ENCODE data around the gene ALDH1A3.

Gene ALDH1A3

GRCh38 chr15:100925480-100925879, 45.8 kb downstream of the ALDH1A3 start:
- DNase-seq (ENCODE audit: low read depth in 2 of 2) = no peak

- no peak for DNase-seq (ENCODE audit: low read depth in 2 of 2)
These were observed 46.6 kb downstream of the ALDH1A3 start for GRCh38 chr15:100926258-100926657.

- DNase-seq (ENCODE audit: low read depth in 2 of 2) = no peak
These were observed 47.5 kb downstream of the ALDH1A3 start for GRCh38 chr15:100926971-100927756.

- no peak for DNase-seq (ENCODE audit: low read depth in 2 of 2)
These were observed 49.1 kb downstream of the ALDH1A3 start for GRCh38 chr15:100928632-100929280.

- no peak for DNase-seq (ENCODE audit: low read depth in 2 of 2)
These were observed 50.0 kb downstream of the ALDH1A3 start for GRCh38 chr15:100929641-100930042.

GRCh38 chr15:100930306-100930848, 50.7 kb downstream of the ALDH1A3 start:
- DNase-seq (ENCODE audit: low read depth in 2 of 2) = no peak

DNA sequence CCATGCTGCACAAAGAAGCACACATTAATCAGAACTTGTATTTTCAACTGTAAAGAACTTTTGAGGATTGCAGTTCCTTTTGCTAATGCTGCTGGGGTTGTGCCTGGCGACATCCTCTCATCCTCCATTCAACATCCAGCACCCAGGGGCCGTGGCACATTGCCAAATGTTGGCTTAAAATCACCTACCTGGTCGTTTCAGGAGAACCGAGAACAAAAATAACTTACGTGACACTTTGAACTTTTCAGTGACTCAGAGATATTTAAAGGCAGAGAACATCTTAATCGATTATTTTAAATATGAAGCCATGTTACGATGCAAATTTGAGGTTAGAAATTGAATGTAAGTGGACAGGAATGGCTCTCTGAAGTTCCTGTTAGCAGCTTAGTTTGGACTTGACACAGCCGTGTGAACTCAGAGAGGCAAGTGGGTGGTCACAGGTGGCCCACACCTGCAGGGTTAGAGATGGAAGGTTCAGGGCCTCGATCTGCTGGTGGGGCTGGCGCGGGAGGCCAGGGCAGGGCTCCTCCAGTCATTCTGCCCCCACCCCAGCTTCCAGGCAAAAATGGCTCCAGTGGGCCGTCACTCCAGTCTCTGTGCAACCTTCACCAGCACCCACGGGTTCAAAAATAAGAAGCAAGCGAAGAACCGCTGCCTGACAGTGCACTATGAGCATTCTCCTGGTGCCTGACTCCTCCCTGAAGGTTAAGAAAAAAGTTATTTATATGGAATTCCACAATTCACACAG, 51.7 kb downstream of the ALDH1A3 start:
- DNase-seq (ENCODE audit: low read depth in 2 of 2) = no peak

DNA sequence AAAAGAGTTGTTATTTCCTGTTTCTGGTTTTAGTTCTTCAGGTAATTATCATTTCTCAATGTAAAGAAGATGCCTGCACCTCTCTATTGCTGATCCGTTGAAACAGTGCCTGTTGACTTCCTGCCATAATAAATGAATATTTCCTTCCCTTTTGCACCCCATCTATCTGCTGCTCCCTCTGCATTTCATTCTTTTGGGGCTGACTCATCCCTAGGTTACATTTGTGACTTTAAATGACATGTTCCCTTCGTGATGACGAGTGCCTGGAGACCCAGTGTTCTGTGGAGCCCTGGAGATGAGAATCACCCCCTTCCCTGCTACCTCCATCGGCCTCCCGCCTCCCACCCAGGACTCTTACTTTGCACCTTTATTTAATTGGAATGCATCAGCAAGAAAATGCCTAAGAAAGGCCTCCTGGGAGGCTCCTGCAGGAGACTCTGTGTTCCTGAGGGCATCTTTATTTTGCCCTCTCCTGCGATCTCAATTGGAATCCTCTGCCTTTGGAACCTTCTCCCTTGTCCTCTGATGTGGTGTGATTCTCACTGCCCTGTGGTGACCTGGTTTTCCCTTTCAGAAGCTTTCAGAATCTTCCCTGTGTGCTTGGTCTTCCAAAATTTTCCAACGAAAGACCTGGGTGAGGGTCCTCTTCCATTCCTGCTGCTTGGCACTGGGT, 53.2 kb downstream of the ALDH1A3 start:
- no peak for DNase-seq (ENCODE audit: low read depth in 2 of 2)

- no peak for DNase-seq (ENCODE audit: low read depth in 2 of 2)
These were observed 54.5 kb downstream of the ALDH1A3 start for GRCh38 chr15:100934166-100934565.

- no peak for DNase-seq (ENCODE audit: low read depth in 2 of 2)
These were observed 55.1 kb downstream of the ALDH1A3 start for GRCh38 chr15:100934726-100935125.

DNA sequence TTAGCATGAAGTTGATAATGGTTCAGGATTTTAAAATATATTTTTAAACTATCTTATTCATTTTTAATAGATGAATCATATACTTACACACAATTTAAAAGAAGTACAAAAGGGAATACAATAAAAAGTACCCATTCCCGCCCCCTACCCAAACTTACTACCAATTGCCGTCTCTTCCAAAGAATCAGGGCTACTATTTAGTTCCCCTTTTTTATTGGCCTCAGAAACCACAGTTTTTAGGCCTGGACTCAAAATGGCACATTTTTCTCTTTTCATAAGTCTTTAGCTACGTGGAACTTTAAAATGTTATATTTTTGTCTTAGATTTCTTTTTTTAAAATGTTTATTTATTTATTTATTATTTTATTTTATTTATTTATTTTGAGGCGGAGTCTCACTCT, 57.5 kb downstream of the ALDH1A3 start:
- DNase-seq (ENCODE audit: low read depth in 2 of 2) = no peak

DNA sequence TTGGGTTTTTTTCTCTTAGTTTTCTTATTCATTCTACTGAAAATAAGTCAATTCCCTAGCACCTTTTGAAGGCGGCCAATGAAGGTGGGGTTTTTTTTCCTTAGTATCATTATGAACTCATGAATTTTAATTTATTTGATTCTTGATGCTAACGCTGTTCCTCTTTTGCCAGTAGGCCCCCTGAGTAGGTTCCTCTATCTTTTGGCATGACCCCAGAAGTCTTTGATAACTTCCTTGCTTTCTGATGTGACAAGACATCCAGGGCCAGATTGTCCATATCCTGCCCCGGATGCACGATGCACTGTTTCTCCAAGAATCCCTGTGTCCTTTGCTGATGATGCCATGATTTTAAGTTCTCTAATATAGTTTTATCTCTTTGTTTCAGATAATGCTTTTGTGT, 60.2 kb downstream of the ALDH1A3 start:
- DNase-seq (ENCODE audit: low read depth in 2 of 2) = no peak

GRCh38 chr15:100940767-100941379, 61.2 kb downstream of the ALDH1A3 start:
- DNase-seq (ENCODE audit: low read depth in 2 of 2) = no peak

- no peak for DNase-seq (ENCODE audit: low read depth in 2 of 2)
These were observed 61.9 kb downstream of the ALDH1A3 start for GRCh38 chr15:100941536-100941935.

- no peak for DNase-seq (ENCODE audit: low read depth in 2 of 2)
These were observed 63.2 kb downstream of the ALDH1A3 start for GRCh38 chr15:100942656-100943425.

- no peak for DNase-seq (ENCODE audit: low read depth in 2 of 2)
These were observed 64.7 kb downstream of the ALDH1A3 start for GRCh38 chr15:100944244-100944895.

GRCh38 chr15:100944986-100945385, 65.4 kb downstream of the ALDH1A3 start:
- DNase-seq (ENCODE audit: low read depth in 2 of 2) = no peak

- no peak for DNase-seq (ENCODE audit: low read depth in 2 of 2)
These were observed 68.3 kb downstream of the ALDH1A3 start for GRCh38 chr15:100947760-100948429.

GRCh38 chr15:100948430-100948762, 68.8 kb downstream of the ALDH1A3 start:
- DNase-seq (ENCODE audit: low read depth in 2 of 2) = no peak

DNA sequence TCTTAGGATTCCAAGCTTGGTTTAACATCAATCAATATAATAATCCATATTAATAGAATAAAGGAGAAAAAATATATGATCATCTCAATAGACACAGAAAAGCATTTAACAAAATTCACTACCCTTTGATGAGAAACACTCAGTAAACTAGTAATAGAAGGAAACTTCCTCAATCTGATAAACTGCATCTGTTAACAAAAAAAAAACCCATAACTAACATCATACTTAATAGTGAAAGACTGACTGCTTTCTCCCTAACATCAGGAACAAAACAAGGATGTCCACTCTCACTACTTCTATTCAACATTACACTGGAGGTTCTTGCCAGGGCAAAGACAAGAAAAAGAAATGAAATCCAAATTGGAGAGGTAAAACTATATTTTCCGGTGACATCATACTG, 70.1 kb downstream of the ALDH1A3 start:
- DNase-seq (ENCODE audit: low read depth in 2 of 2) = no peak
